GM18517 (cell line): ENCODE data around the gene AAGAB.
"Not testable (repeated sequence)": the region's sequence is repeated elsewhere in the genome, so short reads cannot be mapped to it uniquely, and the experiment has no call there.

Experiments
- ATAC-seq: cut with Tn5 transposase; IDR thresholded peaks from one replicate; pipeline ENCODE4 v1.9.1; 2021; ENCODE audit warnings: mild to moderate bottlenecking, moderate library complexity; ENCODE audit not compliant: unreplicated experiment

AAGAB gene

DNA sequence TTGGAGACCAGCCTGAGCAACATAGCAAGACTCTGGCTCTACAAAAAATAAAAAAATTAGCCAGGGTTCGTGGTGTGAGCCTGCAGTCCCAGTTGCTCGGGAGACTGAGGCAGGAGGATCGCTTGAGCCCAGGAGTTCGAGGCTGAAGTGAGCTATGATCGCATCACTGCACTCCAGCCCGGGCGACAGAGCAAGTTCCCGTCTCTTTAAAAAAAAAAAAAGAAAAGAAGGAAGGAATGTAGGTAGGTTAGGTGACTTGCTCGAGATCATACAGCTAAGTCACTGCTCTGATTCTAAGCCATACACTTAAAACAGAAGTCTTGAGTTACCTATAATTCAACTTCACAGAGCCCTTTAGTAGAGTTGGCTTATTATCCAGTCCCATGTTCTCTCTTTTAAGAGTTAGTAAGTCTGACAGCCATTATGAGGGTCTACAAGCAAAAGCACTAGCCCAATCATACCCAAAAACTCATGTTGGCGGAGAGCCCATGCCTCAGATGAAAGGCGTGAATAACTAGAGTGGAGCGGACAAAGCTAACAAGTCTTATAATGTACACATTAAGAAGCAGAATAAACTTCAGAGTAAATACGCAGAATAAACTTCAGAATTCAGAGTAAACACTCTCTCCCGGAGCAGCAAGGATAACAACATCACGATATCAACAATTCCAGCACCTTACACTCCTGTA, 768 bp downstream of the AAGAB start:
- no peak for ATAC-seq

DNA sequence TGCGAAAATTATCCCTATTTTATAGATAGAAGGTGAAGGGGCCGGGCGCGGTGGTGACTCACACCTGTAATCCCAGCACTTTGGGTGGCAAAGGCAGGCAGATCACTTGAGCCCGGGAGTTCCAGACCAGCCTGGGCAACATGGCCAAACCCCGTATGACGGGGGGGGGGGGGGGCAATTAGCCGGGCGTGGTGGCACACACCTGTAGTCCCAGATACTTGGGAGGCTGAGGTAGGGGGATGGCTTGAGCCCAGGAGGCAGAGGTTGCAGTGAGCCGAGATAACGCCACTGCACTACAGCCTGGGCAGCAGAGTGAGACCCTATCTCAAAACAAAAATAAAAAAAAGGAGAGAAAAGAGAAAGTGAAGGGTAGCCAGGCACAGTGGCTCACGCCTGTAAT, 1.4 kb downstream of the AAGAB start:
- ATAC-seq, result no peak

DNA sequence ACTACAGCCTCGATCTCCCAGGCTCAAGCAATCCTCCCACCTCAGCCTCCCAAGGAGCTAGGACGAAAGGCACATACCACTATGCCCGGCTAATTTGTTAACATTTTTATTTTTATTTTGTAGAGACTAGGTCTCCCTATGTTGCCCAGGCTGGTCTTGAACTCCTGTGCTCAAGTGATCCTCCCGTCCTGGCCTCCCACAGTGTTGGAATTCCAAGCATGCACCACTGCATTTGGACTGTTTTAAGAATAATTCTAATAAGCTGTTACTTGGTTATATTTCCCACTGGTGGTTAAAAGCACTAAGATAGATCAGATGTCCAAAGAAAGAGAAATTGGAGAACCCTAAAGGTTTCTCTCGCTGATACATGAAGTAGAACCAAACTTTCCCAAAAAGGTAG, 3.1 kb downstream of the AAGAB start:
- ATAC-seq, result no peak

DNA sequence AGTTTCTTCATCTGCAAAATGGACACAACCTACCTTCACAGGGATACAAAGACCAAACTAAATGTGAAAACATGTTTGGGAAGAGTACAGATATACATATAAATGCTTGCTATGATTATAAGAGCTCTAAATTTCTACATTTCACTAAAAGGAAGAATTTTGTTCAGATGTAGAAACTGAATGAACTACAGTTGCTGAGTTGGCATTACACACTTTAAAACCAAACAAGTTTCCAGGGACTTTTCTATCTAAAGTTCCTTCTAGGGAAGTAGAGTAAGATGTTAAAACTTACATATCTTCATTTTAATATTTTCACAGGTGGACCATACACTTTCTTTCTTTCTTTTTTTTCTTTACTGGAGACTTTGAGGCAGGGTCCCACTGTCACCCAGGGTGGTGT, 4.6 kb downstream of the AAGAB start:
- ATAC-seq, result no peak

DNA sequence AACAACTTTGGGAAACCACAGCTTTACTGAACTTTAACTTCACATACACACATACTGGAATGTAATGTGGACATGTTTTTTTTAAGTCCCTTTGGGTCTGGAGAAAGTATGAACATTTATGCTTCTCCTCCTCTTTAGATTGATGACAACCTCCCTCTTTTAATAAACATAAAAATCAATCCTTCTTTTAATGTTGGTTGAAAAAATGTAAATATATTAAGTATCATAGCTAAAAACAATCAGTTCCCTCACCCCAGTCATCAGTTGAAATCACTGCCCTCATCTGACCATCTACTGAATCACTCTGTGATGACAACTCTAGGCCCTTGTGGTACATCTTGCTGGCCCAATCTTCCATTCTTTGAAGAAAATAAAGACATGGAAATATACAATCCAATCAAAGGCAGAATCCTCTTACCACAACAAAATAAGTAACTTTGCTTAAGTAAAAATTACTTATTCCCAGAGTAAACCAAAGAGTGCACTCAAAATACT, 6.4 kb downstream of the AAGAB start:
- ATAC-seq, result no peak

DNA sequence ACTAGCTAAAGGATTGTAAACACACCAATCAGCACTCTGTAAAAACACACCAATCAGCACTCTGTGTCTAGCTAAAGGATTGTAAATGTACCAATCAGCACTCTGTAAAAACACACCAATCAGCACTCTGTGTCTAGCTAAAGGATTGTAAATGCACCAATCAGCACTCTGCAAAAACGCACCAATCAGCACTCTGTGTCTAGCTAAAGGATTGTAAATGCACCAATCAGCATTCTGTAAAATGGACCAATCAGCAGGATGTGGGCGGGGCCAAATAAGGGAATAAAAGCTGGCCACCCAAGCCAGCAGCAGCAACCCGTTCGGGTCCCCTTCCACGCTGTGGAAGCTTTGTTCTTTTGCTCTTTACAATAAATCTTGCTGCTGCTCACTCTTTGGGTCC, 7.9 kb downstream of the AAGAB start:
- ATAC-seq, result not testable (repeated sequence)

DNA sequence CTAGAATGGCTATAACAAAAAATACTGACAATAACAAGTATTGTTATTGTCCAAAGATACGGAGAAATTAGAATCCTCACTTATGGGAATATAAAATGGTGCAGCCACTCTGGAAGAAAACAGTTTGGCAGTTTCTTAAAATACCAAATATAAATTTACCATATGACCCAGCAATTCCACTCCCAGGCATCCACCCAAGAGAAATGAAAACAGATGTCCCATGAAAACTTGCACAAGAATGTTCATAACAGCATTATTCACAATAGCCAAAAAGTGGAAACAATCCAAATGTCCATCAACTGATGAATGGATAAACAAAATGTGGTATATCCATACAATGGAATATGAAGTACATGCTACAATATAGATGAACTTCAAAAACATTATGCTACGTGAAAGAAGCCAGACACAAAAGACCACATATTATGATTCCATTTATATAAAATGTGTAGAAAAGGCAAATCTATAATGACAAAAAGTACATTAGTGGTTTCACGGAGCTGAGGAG, 9.4 kb downstream of the AAGAB start:
- ATAC-seq, result no peak

DNA sequence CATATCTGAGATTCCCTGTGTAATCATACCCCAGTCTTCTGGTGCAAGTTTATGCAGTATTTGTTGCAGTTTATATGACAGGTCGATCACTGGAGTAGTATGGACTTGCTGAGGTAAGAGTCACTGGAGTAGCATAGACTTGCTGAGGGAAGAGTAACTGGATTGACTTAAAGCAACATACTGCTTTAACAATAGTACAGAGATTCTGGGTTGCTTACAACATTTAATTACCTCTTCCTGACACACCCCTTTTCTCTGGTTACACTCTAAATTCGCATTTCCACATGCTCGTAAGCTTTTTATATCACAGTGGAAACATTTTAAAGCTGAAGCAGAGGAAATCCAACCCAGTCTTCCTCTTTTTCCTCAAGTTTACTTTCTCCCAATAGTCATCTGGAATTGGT, 11.8 kb downstream of the AAGAB start:
- no peak for ATAC-seq

DNA sequence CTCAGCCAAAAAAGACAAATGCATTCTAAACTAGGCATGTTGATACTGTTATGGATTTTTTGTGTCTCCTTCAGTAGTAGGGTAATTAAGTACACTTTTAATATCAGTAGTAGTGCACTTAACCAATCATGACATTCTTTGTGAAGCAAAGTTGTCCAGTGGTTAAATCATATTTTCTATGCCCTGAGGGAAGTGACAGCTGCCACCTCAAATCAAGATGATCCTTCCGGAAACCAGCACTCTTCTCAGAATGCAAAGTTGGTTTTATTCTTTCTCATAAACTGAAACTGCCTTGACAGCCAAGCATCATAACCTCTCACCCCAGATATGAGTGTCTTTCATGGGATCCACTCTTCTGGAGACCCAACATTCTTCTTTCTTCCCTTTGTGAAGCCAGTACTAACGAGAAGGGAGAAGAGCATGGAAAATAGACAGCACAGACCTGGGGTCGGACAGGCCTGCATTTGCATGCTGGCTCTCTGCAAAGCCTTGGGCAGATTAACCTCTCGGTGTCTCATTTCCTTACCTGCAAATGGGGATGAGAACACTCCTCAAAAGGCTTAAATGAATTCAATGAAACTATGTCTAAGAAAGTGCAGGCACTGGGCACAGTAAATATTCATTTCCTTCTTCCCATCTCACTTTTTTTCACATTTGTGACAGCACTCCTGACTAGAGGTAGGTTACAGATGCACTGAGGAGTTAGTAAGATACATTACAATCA, 13.2 kb downstream of the AAGAB start:
- peak; percentile 80 for ATAC-seq

DNA sequence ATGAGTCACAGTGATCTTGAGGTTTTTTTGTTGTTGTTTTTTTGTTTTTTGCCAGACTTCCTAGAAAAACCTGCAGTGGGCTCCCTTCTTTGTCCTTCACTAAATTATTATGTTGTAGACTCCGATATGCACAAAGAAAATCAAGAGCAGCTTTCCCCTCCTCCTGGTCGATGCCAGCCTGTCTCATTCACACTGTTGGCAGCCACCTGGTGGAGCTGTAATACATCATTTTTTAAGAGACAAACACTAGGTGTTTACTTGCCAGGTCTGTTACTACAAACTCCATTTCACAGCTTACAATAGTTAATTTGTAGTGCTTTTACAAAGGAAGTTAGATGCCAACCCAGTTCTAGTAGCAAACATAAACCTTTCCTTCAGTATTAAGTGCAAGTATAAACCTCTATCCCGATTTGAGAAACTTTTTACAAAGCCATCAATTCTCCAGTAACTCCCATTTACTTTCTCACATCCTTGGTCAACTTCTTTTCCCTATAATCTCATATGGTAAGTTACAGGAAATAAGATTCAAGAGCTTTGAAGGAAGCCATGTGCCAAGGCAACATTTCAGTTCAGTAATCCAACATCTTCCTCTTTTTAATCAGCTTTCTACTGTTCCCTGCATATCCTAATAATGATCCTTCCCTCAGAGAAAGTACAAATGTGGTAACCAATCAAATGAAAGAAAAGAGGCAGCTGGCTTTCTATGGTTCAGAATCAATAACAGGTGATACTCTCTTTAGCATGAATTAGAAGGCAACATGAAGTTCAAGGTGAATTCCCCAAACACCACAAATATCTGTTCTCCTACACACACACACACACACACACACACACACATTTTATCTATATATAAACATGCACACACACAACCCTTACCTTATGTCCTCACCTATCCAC, 14.0 kb downstream of the AAGAB start:
- ATAC-seq, result peak; percentile 16

DNA sequence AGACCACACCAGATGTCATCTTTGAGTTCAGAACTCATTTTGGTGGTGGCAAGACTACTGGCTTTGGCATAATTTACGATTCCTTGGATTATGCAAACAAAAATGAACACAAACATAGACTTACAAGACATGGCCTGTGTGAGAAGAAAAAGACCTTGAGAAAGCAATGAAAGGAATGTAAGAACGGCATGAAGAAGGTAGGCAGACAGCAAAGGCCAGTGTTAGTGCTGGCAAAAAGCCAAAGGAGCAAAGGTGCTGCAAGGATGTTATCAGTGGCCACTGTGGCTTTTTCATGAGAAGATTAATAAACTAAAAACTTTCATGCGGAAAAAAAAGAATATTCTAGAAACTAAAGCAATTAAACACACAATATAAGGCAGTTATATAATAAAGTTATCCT, 21.9 kb downstream of the AAGAB start:
- ATAC-seq, result no peak

DNA sequence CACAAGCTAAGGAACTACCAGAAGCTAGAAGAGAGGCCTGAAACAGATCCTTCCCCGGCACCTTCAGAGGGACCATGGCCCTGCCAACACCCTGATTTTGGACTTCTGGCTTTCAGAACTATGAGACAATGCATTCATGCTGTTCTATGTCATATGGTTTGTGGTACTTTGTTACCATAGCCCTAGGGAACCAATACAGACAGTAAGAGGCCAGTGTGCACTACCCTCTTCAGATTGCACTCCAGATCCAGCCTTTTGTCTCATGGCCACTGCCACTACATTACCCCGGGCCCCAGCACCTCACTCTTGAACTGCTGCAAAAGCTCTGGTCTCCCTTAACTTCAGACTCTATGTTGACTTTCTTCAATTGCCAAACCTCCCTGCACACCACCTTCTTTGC, 24.0 kb downstream of the AAGAB start:
- ATAC-seq, result no peak

DNA sequence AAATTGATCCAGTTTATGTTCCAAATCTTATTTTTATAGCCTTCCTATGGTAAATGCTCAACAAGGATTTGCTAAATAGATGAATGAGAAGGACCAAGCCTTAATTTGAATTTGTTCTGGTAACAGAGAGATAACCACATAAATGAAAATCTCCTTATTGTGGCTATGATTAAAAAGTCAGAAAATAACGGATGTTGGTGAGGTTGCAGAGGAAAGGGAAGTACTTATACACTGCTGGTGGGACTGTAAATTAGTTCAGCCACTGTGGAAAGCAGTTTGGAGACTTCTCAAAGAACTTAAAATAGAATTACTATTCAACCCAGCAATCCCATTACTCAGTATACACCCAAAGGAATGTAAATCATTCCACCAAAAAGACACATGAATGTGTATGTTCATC, 26.2 kb downstream of the AAGAB start:
- no peak for ATAC-seq

DNA sequence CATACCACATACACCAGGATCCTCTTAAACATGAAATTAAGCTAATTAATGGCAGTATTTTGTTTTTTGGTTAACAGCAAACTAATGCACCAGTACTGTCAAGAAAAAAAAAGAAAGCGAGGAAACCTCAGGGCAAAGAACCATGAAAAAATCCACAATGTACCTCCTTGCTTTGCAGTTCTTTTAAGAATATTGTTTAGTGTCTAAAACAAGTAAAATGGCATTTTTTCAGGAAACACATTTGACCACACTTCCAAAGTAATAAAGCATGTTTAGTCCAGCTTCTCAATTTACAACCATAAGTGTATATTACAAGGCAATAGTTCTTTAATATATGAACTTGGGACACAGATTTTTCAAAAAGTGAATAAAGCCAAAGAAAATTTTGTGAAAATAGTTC, 26.6 kb downstream of the AAGAB start:
- ATAC-seq, result no peak

DNA sequence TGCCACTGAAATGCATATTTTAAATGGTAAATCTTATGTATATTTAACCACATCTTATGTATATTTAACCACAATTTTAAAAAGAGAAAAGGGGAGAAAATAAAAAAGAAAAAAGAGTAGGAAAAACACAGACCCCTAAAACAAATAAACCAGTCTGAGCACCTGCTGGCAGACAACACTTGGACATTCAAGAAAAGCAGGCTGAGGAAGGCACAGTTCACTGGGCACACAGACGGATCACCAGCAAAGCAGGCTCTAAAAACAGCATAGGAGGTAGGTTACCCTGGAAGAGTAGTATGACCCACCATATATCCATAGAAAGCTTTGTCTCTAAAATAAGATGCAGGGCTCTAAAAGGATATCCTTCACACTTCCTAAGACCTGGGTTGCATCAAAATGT, 27.0 kb downstream of the AAGAB start:
- no peak for ATAC-seq

DNA sequence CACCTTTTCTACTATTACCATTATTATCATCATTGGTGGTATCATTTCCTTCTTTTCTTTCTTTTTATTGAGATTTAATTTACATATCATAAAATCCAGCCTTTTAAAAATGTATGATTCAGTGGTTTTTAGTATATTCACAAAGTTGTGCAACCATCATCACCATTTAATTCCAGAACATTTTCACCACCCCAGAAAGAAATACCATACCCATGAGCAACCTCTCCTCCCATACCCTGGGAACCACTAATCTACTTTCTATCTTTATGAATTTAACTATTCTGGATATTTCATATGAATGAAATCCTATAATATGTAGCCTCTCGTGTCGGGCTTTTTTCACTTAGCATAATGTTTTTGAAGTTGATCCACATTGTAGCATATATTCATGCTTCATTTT, 29.1 kb downstream of the AAGAB start:
- ATAC-seq, result no peak

DNA sequence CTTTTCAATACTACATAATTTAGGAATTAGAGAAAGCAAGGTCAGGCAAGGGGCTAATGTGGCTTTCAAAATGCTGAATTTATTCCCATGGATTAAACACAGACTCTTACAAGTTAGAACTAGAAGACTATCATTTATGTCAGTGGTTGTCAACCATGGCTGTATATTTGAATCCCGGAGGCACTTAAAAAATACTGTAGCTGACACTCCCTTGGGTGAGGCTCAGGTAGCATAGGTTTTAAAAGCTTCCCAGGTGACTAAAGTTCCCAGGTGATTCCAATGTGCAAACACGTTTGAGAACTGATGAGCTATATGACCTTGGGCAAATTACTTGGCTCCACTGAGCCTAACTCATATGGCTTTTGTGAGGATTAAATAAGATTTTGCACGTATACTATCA, 29.6 kb downstream of the AAGAB start:
- ATAC-seq, result no peak

DNA sequence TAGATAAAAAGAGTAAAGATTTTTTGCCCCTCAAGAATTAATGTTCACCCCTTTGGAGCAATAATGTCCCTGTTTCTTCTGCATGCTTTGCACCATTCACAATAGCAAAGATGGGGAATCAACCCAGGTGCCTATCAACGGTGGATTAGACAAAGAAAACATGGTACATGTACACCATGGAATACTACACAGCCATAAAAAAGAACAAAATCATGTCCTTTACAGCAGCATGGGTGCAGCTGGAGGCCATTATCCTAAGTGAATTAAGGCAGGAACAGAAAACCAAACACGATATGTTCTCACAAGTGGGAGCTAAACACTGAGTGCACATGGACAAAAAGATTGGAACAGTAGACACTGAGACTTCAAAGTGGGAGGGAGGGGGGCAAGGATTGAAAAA, 35.2 kb downstream of the AAGAB start:
- ATAC-seq, result no peak

DNA sequence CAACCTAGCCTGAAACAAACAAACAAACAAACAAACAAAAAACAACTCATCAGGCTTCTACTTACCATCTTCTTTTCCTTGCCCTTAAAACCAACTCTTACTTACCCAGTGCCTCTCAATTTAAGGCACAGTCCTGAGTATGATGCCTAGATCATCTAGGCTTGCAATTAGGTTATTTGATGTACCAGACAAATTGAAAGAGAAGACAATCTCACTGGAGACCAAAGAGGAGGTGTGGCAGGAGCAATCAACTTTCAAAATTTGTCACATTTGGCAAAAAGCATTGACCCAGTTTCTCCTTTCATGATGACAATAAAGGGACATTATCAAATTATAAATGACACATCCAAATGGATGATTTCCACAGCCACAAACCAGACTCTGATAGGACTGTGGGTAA, 36.0 kb downstream of the AAGAB start:
- ATAC-seq, result no peak

DNA sequence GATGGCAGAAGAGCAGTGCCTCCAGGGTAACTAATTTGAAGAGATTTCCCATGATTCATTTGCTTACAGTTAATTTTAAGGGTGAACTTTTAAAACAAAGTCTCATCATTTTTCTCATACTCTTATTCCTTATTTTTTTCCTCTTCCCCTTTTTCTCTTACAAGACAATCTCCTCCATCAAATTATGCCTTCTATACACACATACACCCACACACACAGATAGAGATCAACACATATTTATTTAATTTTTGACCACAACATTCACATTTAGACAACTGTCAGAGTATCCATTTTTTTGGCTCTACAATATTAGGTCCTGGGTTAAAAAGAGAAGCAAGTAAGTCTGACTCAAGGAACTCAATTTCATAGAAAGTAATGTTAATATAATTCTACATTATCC, 37.6 kb downstream of the AAGAB start:
- no peak for ATAC-seq

DNA sequence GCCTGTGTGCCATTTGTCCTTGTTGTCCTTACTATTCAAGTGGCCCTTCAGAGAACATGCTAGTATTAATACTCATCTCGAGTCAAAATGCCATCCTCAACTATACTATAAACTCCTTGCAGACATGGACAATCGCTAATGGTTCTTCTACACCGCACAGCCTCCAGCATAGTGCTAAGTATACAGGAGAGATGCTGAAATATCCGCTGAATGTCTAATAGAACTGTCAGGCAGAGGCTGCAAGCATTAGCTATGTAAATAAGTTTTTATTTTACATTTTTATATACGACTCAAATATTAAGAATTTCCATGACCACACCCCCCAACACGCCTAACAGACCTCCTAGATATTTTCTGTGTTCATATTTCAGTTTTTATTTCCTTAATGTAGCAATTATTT, 39.4 kb downstream of the AAGAB start:
- no peak for ATAC-seq
